ENCODE results near the gene SLC9A5.

Gene SLC9A5

DNA sequence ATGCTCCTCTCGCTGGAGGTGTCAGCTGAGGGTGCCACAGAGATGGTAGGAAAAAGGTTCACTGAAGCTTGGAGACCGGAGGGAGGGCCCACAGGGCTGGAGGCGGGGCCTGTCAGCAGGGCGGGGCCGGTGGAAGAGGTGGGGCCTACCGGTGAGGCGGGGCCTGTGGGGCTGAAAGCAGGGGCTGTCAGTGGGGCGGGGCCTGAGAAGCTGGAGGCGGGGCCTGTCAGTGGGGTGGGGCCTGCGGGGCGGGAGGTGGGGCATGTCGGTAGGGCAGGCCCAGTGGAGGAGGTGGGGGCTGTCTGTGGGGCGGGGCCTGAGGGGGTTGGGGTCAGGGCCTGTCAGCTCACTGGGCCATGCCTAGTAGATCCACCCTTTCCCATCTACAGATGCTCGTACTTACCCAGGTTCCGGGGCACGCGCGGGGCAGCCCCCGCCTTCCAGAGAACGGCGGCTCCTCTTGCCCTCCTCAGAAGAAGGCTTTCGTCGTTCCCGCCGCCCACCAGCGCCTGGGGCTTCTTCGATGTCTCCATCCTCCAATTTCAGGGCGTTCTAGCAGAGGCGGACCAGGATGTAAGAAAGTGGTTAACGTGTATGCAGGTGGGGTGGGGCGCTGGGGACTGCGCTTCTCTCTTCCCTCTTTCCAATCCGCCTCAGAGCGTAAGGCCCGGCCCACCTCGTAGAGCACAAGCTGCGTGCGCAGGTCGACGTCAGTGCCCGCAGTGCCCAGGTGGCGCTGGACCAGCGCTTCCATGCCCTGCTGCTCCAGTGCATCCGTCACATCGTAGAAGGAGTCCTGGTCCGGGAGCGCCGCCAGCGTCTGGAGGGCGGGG lies 12.0 kb upstream of the SLC9A5 start:
- TF ChIP-seq, protein P1, sequence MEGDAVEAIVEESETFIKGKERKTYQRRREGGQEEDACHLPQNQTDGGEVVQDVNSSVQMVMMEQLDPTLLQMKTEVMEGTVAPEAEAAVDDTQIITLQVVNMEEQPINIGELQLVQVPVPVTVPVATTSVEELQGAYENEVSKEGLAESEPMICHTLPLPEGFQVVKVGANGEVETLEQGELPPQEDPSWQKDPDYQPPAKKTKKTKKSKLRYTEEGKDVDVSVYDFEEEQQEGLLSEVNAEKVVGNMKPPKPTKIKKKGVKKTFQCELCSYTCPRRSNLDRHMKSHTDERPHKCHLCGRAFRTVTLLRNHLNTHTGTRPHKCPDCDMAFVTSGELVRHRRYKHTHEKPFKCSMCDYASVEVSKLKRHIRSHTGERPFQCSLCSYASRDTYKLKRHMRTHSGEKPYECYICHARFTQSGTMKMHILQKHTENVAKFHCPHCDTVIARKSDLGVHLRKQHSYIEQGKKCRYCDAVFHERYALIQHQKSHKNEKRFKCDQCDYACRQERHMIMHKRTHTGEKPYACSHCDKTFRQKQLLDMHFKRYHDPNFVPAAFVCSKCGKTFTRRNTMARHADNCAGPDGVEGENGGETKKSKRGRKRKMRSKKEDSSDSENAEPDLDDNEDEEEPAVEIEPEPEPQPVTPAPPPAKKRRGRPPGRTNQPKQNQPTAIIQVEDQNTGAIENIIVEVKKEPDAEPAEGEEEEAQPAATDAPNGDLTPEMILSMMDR (IDR thresholded peaks at IDR 0.05; ENCODE audit: insufficient read depth, low read length, poor library complexity, severe bottlenecking) = no peak
- peaks cover 38% of the 10 kb centered on the region for H3K36me3 ChIP-seq (ENCODE audit: control insufficient read depth, insufficient read depth, low read length)
- no peak overlapping the region for H3K4me3 ChIP-seq (replicated peaks; ENCODE audit: low read depth, low read length)

DNA sequence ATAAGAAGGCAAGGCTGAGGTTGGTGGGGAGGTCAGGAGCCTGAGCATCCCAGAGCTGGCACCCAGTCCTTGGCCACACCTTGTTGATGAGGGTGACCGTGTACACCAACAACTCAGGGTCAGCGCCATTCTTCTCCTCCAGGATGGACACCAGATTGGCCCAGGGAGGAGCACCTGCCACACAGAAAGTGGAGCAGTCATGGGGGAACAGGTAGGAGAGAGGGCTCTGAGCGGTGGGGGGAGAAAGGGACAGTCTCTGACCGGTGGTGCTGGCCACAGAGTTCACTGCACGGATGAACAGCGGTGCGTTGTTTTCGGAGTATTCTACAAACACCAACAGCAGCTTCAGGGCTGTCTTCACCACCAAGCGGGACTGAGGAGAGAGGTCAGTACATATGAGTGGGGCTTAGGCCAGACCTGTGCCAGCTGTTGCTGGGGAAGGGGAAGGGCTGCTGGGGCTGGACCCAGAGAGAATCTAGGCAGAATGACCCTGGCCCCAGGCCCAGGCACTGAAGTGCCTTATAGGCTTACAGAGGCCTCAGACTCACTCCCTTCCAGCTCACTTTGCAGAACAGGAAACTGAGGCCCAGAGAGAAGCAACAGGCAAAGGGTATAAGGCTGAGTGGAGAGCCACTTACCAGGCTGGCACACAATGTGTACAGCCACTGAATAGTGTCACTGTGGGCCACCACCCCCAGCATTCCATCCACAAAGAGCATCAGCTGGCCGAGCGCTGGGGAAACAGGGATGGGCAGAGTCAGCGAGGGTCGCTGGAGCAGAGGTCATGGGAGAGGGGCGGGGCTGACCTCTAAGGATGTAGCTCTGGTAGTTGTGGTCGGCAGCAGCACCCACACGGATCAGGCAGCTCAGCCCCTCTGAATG lies 11.1 kb upstream of the SLC9A5 start:
- TF ChIP-seq, protein P1 (IDR thresholded peaks at IDR 0.05; ENCODE audit: insufficient read depth, low read length, poor library complexity, severe bottlenecking) = no peak
- no peak for DNase-seq (ENCODE audit: extremely low read depth, insufficient read length)
- peaks cover 34% of the 10 kb centered on the region for H3K36me3 ChIP-seq (ENCODE audit: control insufficient read depth, insufficient read depth, low read length)
- no peak overlapping the region for H3K4me3 ChIP-seq (replicated peaks; ENCODE audit: low read depth, low read length)
- H3K27me3 ChIP-seq (replicated peaks; ENCODE audit: control insufficient read depth, insufficient read depth, low read length) = no peaks in the 10 kb centered on the region

More for the DNA sequence above, 12.0 kb upstream of the SLC9A5 start:
- H3K27me3 ChIP-seq (replicated peaks; ENCODE audit: control insufficient read depth, insufficient read depth, low read length) = no peaks in the 10 kb centered on the region
- peak; percentile 75 for DNase-seq (ENCODE audit: extremely low read depth, insufficient read length)

DNA sequence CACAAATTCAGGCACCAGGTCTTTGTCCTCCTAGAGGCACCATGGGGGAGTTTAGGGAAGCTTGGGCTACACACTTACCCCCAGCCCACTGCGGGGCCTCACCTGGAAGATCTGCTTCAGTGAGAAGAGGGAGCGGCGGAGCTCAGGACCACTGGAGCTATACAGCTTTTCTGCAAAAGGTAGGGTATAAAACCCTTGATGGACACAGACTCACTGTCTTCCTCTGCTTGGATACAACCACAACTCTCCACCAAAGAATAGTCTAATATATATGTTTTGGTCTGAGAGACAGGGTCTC lies 10.6 kb upstream of the SLC9A5 start:
- no peak for DNase-seq (ENCODE audit: extremely low read depth, insufficient read length)
- peaks cover 34% of the 10 kb centered on the region for H3K36me3 ChIP-seq (ENCODE audit: control insufficient read depth, insufficient read depth, low read length)
- TF ChIP-seq, protein P1 (IDR thresholded peaks at IDR 0.05; ENCODE audit: insufficient read depth, low read length, poor library complexity, severe bottlenecking) = no peak

DNA sequence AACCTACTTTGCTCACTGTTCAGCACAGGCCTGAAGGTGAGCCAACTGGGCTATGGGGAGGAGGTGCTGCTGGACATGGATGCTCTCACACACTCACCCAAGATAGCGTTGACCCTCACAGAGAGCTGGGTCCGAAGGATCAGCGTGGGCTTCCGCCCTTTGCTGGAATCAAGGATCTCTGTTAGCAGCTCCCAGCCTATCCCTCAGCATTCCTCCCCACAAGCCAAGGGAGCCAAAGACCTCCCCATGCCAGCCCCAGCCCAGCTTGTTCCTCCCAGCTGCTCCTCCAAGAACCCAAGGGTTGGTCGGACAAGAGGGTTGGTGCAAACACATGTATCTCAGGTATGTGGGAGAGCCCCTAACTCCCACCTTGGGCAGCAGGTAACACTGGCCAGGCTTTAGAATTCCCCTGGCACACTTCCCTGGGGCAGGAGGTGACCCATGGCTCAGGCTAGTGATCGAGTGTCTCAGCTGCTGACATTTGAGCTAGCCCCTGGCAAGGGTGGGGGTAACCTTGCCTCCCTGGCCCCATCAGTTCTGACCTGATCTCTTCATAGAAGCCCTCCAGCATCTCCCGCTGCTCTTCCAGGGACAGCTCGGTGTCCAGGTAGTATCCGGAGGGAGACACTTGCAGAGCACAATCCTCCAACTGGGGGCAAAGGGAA lies 9.8 kb upstream of the SLC9A5 start:
- TF ChIP-seq, protein P1 (IDR thresholded peaks at IDR 0.05; ENCODE audit: insufficient read depth, low read length, poor library complexity, severe bottlenecking) = no peak
- Histone ChIP-seq H3K36me3 (ENCODE audit: control insufficient read depth, insufficient read depth, low read length) (peaks cover 30% of the 10 kb centered on the region), H3K27me3 (replicated peaks; ENCODE audit: control insufficient read depth, insufficient read depth, low read length) (no peaks in the 10 kb centered on the region), H3K4me3 (replicated peaks; ENCODE audit: low read depth, low read length) (no peak overlapping the region)
- no peak for DNase-seq (ENCODE audit: extremely low read depth, insufficient read length)

More for the DNA sequence above, 10.6 kb upstream of the SLC9A5 start:
- no peaks in the 10 kb centered on the region for H3K27me3 ChIP-seq (replicated peaks; ENCODE audit: control insufficient read depth, insufficient read depth, low read length)
- no peak overlapping the region for H3K4me3 ChIP-seq (replicated peaks; ENCODE audit: low read depth, low read length)

GRCh38 chr16:67240506-67240905 lies 8.3 kb upstream of the SLC9A5 start:
- no peak for DNase-seq (ENCODE audit: extremely low read depth, insufficient read length)
- H3K4me3 ChIP-seq (replicated peaks; ENCODE audit: low read depth, low read length) = no peak overlapping the region
- TF ChIP-seq, protein P1 (IDR thresholded peaks at IDR 0.05; ENCODE audit: insufficient read depth, low read length, poor library complexity, severe bottlenecking) = no peak
- peaks cover 28% of the 10 kb centered on the region for H3K36me3 ChIP-seq (ENCODE audit: control insufficient read depth, insufficient read depth, low read length)
- H3K27me3 ChIP-seq (replicated peaks; ENCODE audit: control insufficient read depth, insufficient read depth, low read length) = no peaks in the 10 kb centered on the region

All from GM06990 (cell line).